ENCODE results near the gene DST. TPM values are rescaled to one million over a fixed set of nuclear protein-coding genes. Genes with fewer than 3 reads are reported as not detected.

Gene DST
- total RNA-seq, 1 experiment from 2014 or later, result 75.5 TPM

GRCh38 chr6:56481957-56482356, 160.7 kb downstream of the DST start:
- no peak for DNase-seq (ENCODE audit: low spot score)

GRCh38 chr6:56480654-56481337, 161.9 kb downstream of the DST start:
- DNase-seq (ENCODE audit: low spot score), result no peak

GRCh38 chr6:56480246-56480645, 162.4 kb downstream of the DST start:
- DNase-seq (ENCODE audit: low spot score), result no peak

GRCh38 chr6:56479381-56479780, 163.3 kb downstream of the DST start:
- DNase-seq (ENCODE audit: low spot score), result no peak

GRCh38 chr6:56478202-56478601, 164.5 kb downstream of the DST start:
- no peak for DNase-seq (ENCODE audit: low spot score)

- no peak for DNase-seq (ENCODE audit: low spot score)
These were observed 165.4 kb downstream of the DST start for GRCh38 chr6:56477241-56477640.

- no peak for DNase-seq (ENCODE audit: low spot score)
These were observed 166.8 kb downstream of the DST start for GRCh38 chr6:56475736-56476457.

GRCh38 chr6:56474532-56474931, 168.2 kb downstream of the DST start:
- DNase-seq (ENCODE audit: low spot score), result no peak

GRCh38 chr6:56463443-56463842, 179.2 kb downstream of the DST start:
- no peak for DNase-seq (ENCODE audit: low spot score)

- DNase-seq (ENCODE audit: low spot score), result no peak
These were observed 183.5 kb downstream of the DST start for GRCh38 chr6:56459030-56459805.

GRCh38 chr6:56458324-56458884, 184.3 kb downstream of the DST start:
- DNase-seq (ENCODE audit: low spot score), result no peak

- no peak for DNase-seq (ENCODE audit: low spot score)
These were observed 185.9 kb downstream of the DST start for GRCh38 chr6:56456785-56457184.

- peak; percentile 52 for DNase-seq (ENCODE audit: low spot score)
These were observed 191.6 kb downstream of the DST start for GRCh38 chr6:56450882-56451739.

GRCh38 chr6:56450376-56450775, 192.3 kb downstream of the DST start:
- DNase-seq (ENCODE audit: low spot score), result no peak

GRCh38 chr6:56448046-56448445, 194.6 kb downstream of the DST start:
- no peak for DNase-seq (ENCODE audit: low spot score)

GRCh38 chr6:56445818-56446217, 196.9 kb downstream of the DST start:
- no peak for DNase-seq (ENCODE audit: low spot score)

- DNase-seq (ENCODE audit: low spot score), result no peak
These were observed 197.8 kb downstream of the DST start for GRCh38 chr6:56444855-56445254.

GRCh38 chr6:56440551-56440981, 202.1 kb downstream of the DST start:
- DNase-seq (ENCODE audit: low spot score), result no peak

- DNase-seq (ENCODE audit: low spot score), result no peak
These were observed 205.4 kb downstream of the DST start for GRCh38 chr6:56437171-56437900.

- DNase-seq (ENCODE audit: low spot score), result no peak
These were observed 206.9 kb downstream of the DST start for GRCh38 chr6:56435754-56436153.

- no peak for DNase-seq (ENCODE audit: low spot score)
These were observed 207.4 kb downstream of the DST start for GRCh38 chr6:56435326-56435725.

Data from H4 (cell line).